Esophagus squamous epithelium (tissue), 4 donors: ENCODE measurements around the gene FAM20A.

Experiments used
- POLR2A ChIP-seq, 4 donors: fragments of 450-650 bp; IDR thresholded peaks; one replicate each; pipeline ENCODE4 v1.6.1; 2017; ENCODE audit warnings: antibody characterized with exemption in 4 of 4, mild to moderate bottlenecking in 4 of 4, moderate library complexity in 3 of 4
- TF ChIP-seq, protein P1 (sequence below), 6 experiments: fragments of 450-650 bp in 4 of 6; fragments of 200-600 bp in 2 of 6; sonication (generic) in 2 of 6; IDR thresholded peaks; one replicate each; pipeline ENCODE4 v1.5.1; 2016 to 2019; ENCODE audit warnings: antibody characterized with exemption in 6 of 6, mild to moderate bottlenecking in 4 of 6, moderate library complexity in 4 of 6

DNA sequence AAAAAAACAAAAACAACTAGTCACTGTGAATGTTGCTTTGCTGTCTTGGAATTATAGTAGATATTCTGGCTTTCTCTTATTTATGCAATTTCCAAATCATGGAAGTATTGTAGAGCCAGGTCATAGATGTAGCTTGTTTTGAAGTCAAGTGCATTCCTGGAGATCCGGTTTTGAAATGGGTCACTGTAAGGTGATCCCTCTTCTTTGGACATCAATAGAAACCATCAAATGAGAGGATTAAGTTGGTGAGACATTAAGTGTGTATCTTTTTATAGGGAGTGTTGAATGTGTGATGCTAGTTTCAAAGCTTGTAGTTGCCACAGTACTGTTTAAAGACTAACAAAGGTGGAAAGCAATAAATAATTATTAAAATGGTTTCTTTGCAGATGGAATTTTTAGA is 84.4 kb downstream of the FAM20A start:
- no peak for TF ChIP-seq POLR2A (IDR thresholded peaks at IDR 0.05)
- TF ChIP-seq, protein P1, sequence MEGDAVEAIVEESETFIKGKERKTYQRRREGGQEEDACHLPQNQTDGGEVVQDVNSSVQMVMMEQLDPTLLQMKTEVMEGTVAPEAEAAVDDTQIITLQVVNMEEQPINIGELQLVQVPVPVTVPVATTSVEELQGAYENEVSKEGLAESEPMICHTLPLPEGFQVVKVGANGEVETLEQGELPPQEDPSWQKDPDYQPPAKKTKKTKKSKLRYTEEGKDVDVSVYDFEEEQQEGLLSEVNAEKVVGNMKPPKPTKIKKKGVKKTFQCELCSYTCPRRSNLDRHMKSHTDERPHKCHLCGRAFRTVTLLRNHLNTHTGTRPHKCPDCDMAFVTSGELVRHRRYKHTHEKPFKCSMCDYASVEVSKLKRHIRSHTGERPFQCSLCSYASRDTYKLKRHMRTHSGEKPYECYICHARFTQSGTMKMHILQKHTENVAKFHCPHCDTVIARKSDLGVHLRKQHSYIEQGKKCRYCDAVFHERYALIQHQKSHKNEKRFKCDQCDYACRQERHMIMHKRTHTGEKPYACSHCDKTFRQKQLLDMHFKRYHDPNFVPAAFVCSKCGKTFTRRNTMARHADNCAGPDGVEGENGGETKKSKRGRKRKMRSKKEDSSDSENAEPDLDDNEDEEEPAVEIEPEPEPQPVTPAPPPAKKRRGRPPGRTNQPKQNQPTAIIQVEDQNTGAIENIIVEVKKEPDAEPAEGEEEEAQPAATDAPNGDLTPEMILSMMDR (IDR thresholded peaks at IDR 0.05), result no peak
